HG02642 (cell line): ENCODE results near the gene PATZ1.

Source experiments
- ATAC-seq: cut with Tn5 transposase; IDR thresholded peaks from one replicate; pipeline ENCODE4 v1.9.1; 2021; ENCODE audit warnings: mild to moderate bottlenecking; ENCODE audit not compliant: unreplicated experiment, poor library complexity

Gene PATZ1

DNA sequence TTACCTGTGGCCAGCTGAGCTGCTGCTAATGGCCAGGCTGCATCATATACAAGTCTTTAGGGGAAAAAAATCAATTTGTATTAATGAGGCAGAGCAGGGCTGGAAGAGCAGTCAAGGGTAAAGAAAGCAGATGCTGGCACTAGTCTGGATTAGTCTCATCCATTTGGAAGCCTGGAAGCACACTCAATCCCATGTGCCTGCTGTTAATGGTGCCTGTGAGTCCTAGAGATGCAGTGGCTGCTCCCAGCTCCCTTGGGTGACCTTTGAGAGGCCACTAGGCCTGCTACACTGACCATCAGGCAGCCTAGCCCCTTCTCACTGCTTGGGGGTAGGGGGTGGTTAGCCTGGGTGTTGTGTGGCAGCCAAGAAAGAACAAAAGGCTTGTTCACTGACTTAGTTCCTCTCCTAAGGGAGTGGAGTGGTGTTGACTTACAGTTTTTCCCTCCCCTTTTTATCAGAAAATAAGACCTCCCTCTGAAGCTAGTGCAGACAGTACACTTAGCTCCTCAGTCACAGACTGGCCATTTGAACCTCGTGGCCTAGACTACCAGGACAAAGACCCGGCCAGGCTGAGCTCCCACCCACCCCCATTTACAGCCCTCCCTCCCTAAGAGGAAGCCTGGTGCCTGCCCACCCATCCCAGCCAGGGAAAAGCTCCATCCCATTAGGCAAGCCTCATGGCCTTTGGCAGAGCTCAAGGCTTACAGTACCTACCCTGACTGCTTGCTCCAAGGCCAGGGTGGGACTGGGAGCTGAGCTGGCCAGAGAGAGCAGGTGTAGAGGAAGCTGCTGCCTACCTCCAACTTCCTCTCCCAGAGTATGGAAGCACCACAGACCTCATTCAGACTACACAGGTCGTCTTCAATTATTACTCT is 61.6 kb downstream of the PATZ1 start:
- no peak for ATAC-seq

DNA sequence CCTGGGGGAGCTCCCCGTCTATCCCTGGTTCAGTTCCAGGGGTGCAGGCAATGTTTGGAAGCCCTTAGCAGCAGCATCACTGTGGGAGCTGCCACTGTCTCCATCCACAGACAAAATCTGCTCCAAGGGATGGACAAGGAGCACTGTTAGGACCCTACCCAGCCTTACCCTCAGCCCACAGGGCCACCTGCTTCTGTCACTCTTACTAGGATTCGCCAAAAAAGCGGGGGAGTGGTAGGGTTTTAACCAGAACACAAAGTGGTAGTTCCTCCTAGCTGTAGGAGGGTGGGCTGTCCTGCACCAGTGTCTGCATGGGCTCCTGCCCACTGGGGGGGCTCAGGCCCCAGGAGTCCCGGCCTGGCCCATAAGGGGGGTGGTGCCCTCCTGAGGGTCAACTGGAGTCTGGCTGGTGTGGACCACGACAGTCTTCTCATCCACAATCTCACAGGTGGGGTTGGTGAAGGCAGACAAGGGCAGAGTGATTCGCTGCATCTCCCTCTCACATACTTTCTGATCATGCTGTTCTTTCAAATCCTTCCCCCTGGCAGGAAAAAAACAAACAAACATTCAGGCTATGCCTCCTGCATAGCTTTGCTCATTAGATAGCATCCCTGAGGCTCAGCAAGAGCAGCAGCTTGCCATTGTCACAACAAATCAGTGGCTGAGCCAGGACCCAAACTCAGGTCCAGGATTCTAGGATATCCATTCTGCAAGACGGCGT is 63.2 kb downstream of the PATZ1 start:
- ATAC-seq = no peak

DNA sequence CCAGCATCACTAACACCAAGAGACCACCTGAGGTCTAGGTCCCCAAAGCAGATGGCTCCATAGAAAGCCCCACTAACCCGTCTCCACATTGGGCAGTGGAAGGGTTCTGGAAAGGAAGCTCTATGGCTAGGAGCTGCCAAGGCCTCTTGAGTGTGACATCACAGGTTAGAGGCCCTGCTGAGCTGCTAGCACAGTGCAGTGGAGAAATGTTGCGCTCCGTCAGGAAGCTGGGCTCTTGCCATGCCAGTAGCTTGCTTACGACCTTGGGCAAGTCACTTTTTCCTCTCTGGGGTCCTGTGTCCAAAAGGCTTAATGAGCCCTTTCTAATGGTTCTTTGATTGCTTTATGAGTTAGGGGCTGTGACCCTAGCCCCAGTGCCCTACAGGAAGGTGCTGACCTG is 64.4 kb downstream of the PATZ1 start:
- no peak for ATAC-seq

DNA sequence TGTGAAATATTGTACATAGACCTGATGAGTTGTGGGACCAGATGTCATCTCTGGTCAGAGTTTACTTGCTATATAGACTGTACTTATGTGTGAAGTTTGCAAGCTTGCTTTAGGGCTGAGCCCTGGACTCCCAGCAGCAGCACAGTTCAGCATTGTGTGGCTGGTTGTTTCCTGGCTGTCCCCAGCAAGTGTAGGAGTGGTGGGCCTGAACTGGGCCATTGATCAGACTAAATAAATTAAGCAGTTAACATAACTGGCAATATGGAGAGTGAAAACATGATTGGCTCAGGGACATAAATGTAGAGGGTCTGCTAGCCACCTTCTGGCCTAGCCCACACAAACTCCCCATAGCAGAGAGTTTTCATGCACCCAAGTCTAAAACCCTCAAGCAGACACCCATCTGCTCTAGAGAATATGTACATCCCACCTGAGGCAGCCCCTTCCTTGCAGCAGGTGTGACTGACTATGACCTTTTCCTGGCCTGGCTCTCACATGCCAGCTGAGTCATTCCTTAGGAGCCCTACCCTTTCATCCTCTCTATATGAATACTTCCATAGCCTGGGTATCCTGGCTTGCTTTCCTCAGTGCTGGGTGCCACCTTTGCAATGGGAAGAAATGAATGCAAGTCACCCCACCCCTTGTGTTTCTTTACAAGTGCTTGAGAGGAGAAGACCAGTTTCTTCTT is 66.2 kb downstream of the PATZ1 start:
- no peak for ATAC-seq

DNA sequence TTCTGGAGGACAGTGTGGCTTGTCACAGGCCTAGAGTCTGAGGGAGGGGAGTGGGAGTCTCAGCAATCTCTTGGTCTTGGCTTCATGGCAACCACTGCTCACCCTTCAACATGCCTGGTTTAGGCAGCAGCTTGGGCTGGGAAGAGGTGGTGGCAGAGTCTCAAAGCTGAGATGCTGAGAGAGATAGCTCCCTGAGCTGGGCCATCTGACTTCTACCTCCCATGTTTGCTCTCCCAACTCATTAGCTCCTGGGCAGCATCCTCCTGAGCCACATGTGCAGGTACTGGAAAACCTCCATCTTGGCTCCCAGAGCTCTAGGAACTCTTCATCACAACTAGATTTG is 66.8 kb downstream of the PATZ1 start:
- ATAC-seq = no peak

DNA sequence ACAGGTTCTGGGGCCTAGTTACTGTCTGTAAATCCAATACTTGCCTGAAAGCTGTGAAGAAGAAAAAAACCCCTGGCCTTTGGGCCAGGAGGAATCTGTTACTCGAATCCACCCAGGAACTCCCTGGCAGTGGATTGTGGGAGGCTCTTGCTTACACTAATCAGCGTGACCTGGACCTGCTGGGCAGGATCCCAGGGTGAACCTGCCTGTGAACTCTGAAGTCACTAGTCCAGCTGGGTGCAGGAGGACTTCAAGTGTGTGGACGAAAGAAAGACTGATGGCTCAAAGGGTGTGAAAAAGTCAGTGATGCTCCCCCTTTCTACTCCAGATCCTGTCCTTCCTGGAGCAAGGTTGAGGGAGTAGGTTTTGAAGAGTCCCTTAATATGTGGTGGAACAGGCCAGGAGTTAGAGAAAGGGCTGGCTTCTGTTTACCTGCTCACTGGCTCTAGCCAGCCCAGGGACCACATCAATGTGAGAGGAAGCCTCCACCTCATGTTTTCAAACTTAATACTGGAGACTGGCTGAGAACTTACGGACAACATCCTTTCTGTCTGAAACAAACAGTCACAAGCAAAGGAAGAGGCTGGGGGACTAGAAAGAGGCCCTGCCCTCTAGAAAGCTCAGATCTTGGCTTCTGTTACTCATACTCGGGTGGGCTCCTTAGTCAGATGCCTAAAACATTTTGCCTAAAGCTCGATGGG is 67.4 kb downstream of the PATZ1 start:
- no peak for ATAC-seq

DNA sequence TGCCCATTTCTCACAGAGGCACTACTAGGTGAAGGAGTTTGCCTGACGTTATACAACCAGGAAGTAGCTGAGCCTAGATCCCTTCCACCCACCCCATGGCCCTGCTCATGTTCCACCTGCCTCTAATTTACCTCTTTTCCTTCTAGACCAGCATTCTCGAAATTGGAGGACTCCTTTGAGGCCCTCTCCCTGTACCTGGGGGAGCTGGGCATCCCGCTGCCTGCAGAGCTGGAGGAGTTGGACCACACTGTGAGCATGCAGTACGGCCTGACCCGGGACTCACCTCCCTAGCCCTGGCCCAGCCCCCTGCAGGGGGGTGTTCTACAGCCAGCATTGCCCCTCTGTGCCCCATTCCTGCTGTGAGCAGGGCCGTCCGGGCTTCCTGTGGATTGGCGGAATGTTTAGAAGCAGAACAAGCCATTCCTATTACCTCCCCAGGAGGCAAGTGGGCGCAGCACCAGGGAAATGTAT is 68.0 kb downstream of the PATZ1 start:
- no peak for ATAC-seq

DNA sequence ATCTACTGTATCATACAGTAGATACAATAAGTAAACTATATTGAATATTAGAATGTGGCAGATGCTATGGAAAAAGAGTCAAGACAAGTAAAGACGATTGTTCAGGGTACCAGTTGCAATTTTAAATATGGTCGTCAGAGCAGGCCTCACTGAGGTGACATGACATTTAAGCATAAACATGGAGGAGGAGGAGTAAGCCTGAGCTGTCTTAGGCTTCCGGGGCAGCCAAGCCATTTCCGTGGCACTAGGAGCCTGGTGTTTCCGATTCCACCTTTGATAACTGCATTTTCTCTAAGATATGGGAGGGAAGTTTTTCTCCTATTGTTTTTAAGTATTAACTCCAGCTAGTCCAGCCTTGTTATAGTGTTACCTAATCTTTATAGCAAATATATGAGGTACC is 68.4 kb downstream of the PATZ1 start:
- no peak for ATAC-seq

DNA sequence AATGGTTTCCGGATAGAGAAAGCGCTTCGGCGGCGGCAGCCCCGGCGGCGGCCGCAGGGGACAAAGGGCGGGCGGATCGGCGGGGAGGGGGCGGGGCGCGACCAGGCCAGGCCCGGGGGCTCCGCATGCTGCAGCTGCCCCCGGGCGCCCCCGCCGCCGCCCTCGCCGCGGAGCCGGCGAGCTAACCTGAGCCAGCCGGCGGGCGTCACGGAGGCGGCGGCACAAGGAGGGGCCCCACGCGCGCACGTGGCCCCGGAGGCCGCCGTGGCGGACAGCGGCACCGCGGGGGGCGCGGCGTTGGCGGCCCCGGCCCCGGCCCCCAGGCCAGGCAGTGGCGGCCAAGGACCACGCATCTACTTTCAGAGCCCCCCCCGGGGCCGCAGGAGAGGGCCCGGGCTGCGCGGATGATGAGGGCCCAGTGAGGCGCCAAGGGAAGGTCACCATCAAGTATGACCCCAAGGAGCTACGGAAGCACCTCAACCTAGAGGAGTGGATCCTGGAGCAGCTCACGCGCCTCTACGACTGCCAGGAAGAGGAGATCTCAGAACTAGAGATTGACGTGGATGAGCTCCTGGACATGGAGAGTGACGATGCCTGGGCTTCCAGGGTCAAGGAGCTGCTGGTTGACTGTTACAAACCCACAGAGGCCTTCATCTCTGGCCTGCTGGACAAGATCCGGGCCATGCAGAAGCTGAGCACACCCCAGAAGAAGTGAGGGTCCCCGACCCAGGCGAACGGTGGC is 69.5 kb downstream of the PATZ1 start:
- ATAC-seq = no peak
